Epithelial cell of esophagus (primary cell): ENCODE measurements around the gene CD72.

Source experiments
- DNase-seq: peaks from one replicate; pipeline ENCODE4 v3.0.0; 2010; ENCODE audit warnings: low read depth
- H3K4me3 ChIP-seq: 2 replicates; pipeline ENCODE4 v1.5.1; 2011; ENCODE audit warnings: mild to moderate bottlenecking, low read length, control low read depth
- CTCF ChIP-seq: IDR thresholded peaks from 2 replicates; pipeline ENCODE4 v1.5.1; 2011; ENCODE audit warnings: low read depth, mild to moderate bottlenecking, low read length, control low read depth, inconsistent platforms; ENCODE audit not compliant: insufficient read depth; ENCODE audit errors: missing control alignments

CD72 gene

GRCh38 chr9:35636135-35636876, 18.1 kb upstream of the CD72 start:
- H3K4me3 ChIP-seq = no peak overlapping the region
- TF ChIP-seq CTCF = no peak
- no peak for DNase-seq

GRCh38 chr9:35635730-35636129, 17.5 kb upstream of the CD72 start:
- H3K4me3 ChIP-seq = no peak overlapping the region
- TF ChIP-seq CTCF = no peak
- no peak for DNase-seq

GRCh38 chr9:35629597-35629996, 11.4 kb upstream of the CD72 start:
- no peak overlapping the region for H3K4me3 ChIP-seq
- DNase-seq = no peak
- no peak for TF ChIP-seq CTCF

- no peak for DNase-seq
- no peak overlapping the region for H3K4me3 ChIP-seq
- no peak for TF ChIP-seq CTCF
Observed at GRCh38 chr9:35628389-35628991, 10.3 kb upstream of the CD72 start.

- no peak for DNase-seq
- no peak for TF ChIP-seq CTCF
- H3K4me3 ChIP-seq = no peak overlapping the region
Observed at GRCh38 chr9:35627575-35627974, 9.4 kb upstream of the CD72 start.

GRCh38 chr9:35619800-35620158, 1.6 kb upstream of the CD72 start:
- no peak overlapping the region for H3K4me3 ChIP-seq
- DNase-seq = no peak
- no peak for TF ChIP-seq CTCF
